Mesenchymal stem cell (in vitro differentiated cells and primary cell): ENCODE results near the gene LRP1B.

Experiments used
- DNase-seq: peaks from one replicate; pipeline ENCODE4 v3.0.0-alpha.2; 2013
- H2AFZ ChIP-seq: one replicate; pipeline ENCODE4 v1.6.1; 2013; ENCODE audit warnings: low read depth, mild to moderate bottlenecking, control low read depth, inconsistent platforms, low read length, moderate library complexity
- H2AK5ac ChIP-seq: 2 replicates; pipeline ENCODE4 v1.6.1; 2013; ENCODE audit warnings: low read length, moderate library complexity, mild to moderate bottlenecking, inconsistent platforms; ENCODE audit not compliant: severe bottlenecking
- H2BK120ac ChIP-seq: one replicate; pipeline ENCODE4 v1.6.1; 2013; ENCODE audit warnings: low read depth, mild to moderate bottlenecking, inconsistent platforms, low read length, moderate library complexity
- H2BK12ac ChIP-seq, 2 experiments: one replicate each; pipeline ENCODE4 v1.6.1; 2013; ENCODE audit warnings: inconsistent platforms in 2 of 2, low read length in 2 of 2, mild to moderate bottlenecking in 2 of 2, moderate library complexity in 2 of 2, control low read depth in 1 of 2
- H2BK15ac ChIP-seq: one replicate; pipeline ENCODE4 v1.6.1; 2013; ENCODE audit warnings: mild to moderate bottlenecking, low read depth, inconsistent platforms; ENCODE audit not compliant: poor library complexity, severe bottlenecking
- H2BK5ac ChIP-seq: 2 replicates; pipeline ENCODE4 v1.6.1; 2013; ENCODE audit warnings: low read depth, mild to moderate bottlenecking, low read length, control low read depth, inconsistent platforms; ENCODE audit not compliant: poor library complexity, severe bottlenecking
- H3K14ac ChIP-seq, 2 experiments: one replicate each; pipeline ENCODE4 v1.6.1; 2013; ENCODE audit warnings: inconsistent platforms in 2 of 2, low read length in 2 of 2, control low read depth in 1 of 2, mild to moderate bottlenecking in 1 of 2, moderate library complexity in 1 of 2
- H3K18ac ChIP-seq, 2 experiments: one replicate each; pipeline ENCODE4 v1.6.1; 2013; ENCODE audit warnings: inconsistent platforms in 2 of 2, low read length in 2 of 2, control low read depth in 1 of 2, low read depth in 1 of 2, mild to moderate bottlenecking in 1 of 2
- H3K23ac ChIP-seq, 2 experiments: one replicate each; pipeline ENCODE4 v1.6.1; 2013; ENCODE audit warnings: inconsistent platforms in 2 of 2, low read length in 2 of 2, mild to moderate bottlenecking in 2 of 2, moderate library complexity in 2 of 2, control low read depth in 1 of 2
- H3K27ac ChIP-seq: 2 replicates; pipeline ENCODE4 v1.5.1; 2013; ENCODE audit warnings: mild to moderate bottlenecking, moderate library complexity, low read length, control low read depth, inconsistent platforms; ENCODE audit not compliant: poor library complexity, severe bottlenecking
- H3K27me3 ChIP-seq, 2 experiments: 2 replicates each; pipeline versions ENCODE4 v1.6.1 to v1.7.0; 2013; ENCODE audit warnings: low read length in 2 of 2, mild to moderate bottlenecking in 2 of 2, moderate library complexity in 2 of 2, control low read depth in 1 of 2, inconsistent platforms in 1 of 2; ENCODE audit not compliant: control insufficient read depth in 1 of 2, insufficient read depth in 1 of 2
- H3K36me3 ChIP-seq, 2 experiments: 2 replicates each; pipeline versions ENCODE4 v1.6.1 to v1.7.0; 2013; ENCODE audit warnings: low read length in 2 of 2, control low read depth in 1 of 2, inconsistent platforms in 1 of 2, low read depth in 1 of 2, mild to moderate bottlenecking in 1 of 2; ENCODE audit not compliant: insufficient read depth in 2 of 2, control insufficient read depth in 1 of 2
- H3K4ac ChIP-seq, 2 experiments: one replicate each; pipeline ENCODE4 v1.6.1; 2013; ENCODE audit warnings: inconsistent platforms in 2 of 2, low read length in 2 of 2, mild to moderate bottlenecking in 2 of 2, moderate library complexity in 2 of 2, control low read depth in 1 of 2, low read depth in 1 of 2
- H3K4me1 ChIP-seq: 2 replicates; pipeline ENCODE4 v1.6.1; 2013; ENCODE audit warnings: low read depth, low read length, control low read depth; ENCODE audit not compliant: control insufficient read depth, insufficient read depth
- H3K4me2 ChIP-seq: 2 replicates; pipeline ENCODE4 v1.6.1; 2013; ENCODE audit warnings: low read length, mild to moderate bottlenecking, inconsistent platforms; ENCODE audit not compliant: poor library complexity, severe bottlenecking
- H3K4me3 ChIP-seq, 2 experiments: 2 replicates each; pipeline versions ENCODE4 v1.5.1 to v1.7.0; 2013; ENCODE audit warnings: low read length in 2 of 2, mild to moderate bottlenecking in 2 of 2, control low read depth in 1 of 2, low read depth in 1 of 2; ENCODE audit not compliant: insufficient read depth in 1 of 2
- H3K79me1 ChIP-seq: replicated peaks from 2 replicates; pipeline ENCODE4 v1.6.1; 2013; ENCODE audit warnings: mild to moderate bottlenecking, control low read depth, low read length, inconsistent platforms; ENCODE audit not compliant: poor library complexity, severe bottlenecking
- H3K9ac ChIP-seq: 2 replicates; pipeline ENCODE4 v1.7.0; 2013; ENCODE audit warnings: mild to moderate bottlenecking, low read length, moderate library complexity
- H3K9me3 ChIP-seq: 2 replicates; pipeline ENCODE4 v1.7.0; 2013; ENCODE audit warnings: mild to moderate bottlenecking, low read length; ENCODE audit not compliant: control insufficient read depth
- H4K8ac ChIP-seq: one replicate; pipeline ENCODE4 v1.6.1; 2013; ENCODE audit warnings: inconsistent platforms, mild to moderate bottlenecking, low read length, moderate library complexity
- H4K91ac ChIP-seq: one replicate; pipeline ENCODE4 v1.6.1; 2013; ENCODE audit warnings: mild to moderate bottlenecking, low read length, inconsistent platforms
- WGBS: methylation state at CpG from one replicate; pipeline ENCODE4 v1.1.7; 2013; ENCODE audit warnings: mixed read lengths; 5-methylcytosine and 5-hydroxymethylcytosine counted together

The LRP1B gene

DNA sequence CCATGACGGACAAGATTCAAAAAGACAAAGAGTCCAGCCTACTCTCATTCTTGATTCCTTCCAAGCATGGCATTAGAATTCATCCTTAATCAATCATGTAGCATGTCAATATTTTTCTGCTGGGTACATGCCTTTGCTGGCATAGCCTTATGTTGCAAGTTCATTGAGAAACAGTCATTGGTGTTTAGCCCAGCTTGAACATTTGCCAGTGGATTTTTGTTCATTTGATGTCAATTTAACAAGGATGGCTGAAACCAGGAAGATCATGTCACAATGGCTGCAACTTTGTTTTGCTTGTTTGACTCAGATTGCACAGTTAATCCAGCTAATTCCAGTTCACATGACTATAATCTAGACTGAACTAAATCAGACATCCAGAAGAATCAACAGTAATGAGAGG, 1132.2 kb downstream of the LRP1B start:
- H2AK5ac ChIP-seq, result no peak overlapping the region
- no peaks in the 10 kb centered on the region for H3K9me3 ChIP-seq
- WGBS, result 100% methylated on average over 1 of the region's 1 CpG
- no peaks in the 10 kb centered on the region for H3K27me3 ChIP-seq
- H3K4me3 ChIP-seq, result no peak overlapping the region
- H4K8ac ChIP-seq, result no peak overlapping the region
- no peak for DNase-seq
- H2BK15ac ChIP-seq, result no peak overlapping the region
- H3K18ac ChIP-seq, result no peak overlapping the region
- H3K4me2 ChIP-seq, result no peak overlapping the region
- H2BK5ac ChIP-seq, result no peak overlapping the region
- H3K27ac ChIP-seq, result no peak overlapping the region
- H3K9ac ChIP-seq, result no peak overlapping the region
- H2AFZ ChIP-seq, result no peak overlapping the region
- H3K79me1 ChIP-seq, result no peaks in the 10 kb centered on the region
- H3K4me1 ChIP-seq, result no peaks in the 10 kb centered on the region
- no peak overlapping the region for H3K14ac ChIP-seq
- no peak overlapping the region for H3K23ac ChIP-seq
- H2BK120ac ChIP-seq, result no peak overlapping the region
- no peak overlapping the region for H4K91ac ChIP-seq
- no peak overlapping the region for H3K4ac ChIP-seq
- no peaks in the 10 kb centered on the region for H3K36me3 ChIP-seq
- no peak overlapping the region for H2BK12ac ChIP-seq

DNA sequence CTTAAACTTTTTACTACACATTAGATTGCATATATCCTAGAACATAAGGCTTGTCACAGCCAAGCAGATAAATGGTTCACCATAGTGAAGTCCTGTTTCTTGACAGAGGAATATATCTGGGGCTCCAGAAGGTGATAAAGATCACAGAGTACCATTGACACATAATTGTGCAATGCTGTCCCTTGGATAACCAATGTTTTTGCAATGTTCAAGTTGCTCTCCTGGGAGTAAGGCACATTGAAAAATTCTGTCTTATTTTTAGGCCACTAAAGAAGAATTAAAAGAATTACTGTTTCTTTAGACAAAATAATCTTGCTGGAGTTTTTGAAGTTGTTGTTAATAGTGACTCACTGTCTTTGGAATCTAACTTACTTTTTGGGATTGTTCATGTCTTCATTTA, 1132.8 kb downstream of the LRP1B start:
- no peak overlapping the region for H4K91ac ChIP-seq
- H3K9me3 ChIP-seq, result no peaks in the 10 kb centered on the region
- no peak overlapping the region for H3K18ac ChIP-seq
- no peak overlapping the region for H2AK5ac ChIP-seq
- H2BK120ac ChIP-seq, result no peak overlapping the region
- H2BK12ac ChIP-seq, result no peak overlapping the region
- H3K27me3 ChIP-seq, result no peaks in the 10 kb centered on the region
- H3K36me3 ChIP-seq, result no peaks in the 10 kb centered on the region
- H3K9ac ChIP-seq, result no peak overlapping the region
- no peak overlapping the region for H3K14ac ChIP-seq
- no peak overlapping the region for H2BK5ac ChIP-seq
- H3K27ac ChIP-seq, result peak overlapping the region; percentile 20
- no peak overlapping the region for H2BK15ac ChIP-seq
- no peak overlapping the region for H2AFZ ChIP-seq
- H3K4me2 ChIP-seq, result no peak overlapping the region
- H3K4me3 ChIP-seq, result no peak overlapping the region
- H3K23ac ChIP-seq, result no peak overlapping the region
- H4K8ac ChIP-seq, result no peak overlapping the region
- no peaks in the 10 kb centered on the region for H3K79me1 ChIP-seq
- no peaks in the 10 kb centered on the region for H3K4me1 ChIP-seq
- peak; percentile 30 for DNase-seq
- no peak overlapping the region for H3K4ac ChIP-seq

DNA sequence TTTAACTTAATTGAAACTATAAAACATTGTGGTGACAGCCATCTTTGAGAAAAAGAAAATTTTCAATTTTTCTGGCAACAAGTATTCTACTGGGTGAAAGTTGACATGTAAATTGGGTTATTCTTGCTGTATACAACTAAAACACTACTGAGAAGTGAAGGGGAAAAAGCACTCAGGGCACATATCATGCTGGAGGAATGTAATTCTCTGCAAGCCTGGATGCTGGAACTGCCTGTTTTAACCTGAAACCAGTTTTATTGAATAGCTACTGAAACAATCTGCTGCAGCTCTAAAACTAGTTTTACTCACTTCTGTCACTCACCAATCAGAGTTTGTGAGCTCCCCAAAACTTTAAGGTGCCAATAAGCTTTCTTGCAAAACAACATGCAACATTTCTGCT, 1136.0 kb downstream of the LRP1B start:
- no peak overlapping the region for H3K4me3 ChIP-seq
- no peak overlapping the region for H3K4ac ChIP-seq
- no peak overlapping the region for H4K91ac ChIP-seq
- H2BK5ac ChIP-seq, result no peak overlapping the region
- H2AK5ac ChIP-seq, result no peak overlapping the region
- H3K4me2 ChIP-seq, result no peak overlapping the region
- no peaks in the 10 kb centered on the region for H3K27me3 ChIP-seq
- no peak overlapping the region for H2BK120ac ChIP-seq
- no peak overlapping the region for H4K8ac ChIP-seq
- no peaks in the 10 kb centered on the region for H3K79me1 ChIP-seq
- DNase-seq, result no peak
- H3K18ac ChIP-seq, result no peak overlapping the region
- peaks cover 2% of the 10 kb centered on the region for H3K4me1 ChIP-seq
- no peaks in the 10 kb centered on the region for H3K36me3 ChIP-seq
- H3K23ac ChIP-seq, result no peak overlapping the region
- no peak overlapping the region for H2BK12ac ChIP-seq
- no peak overlapping the region for H3K14ac ChIP-seq
- H2BK15ac ChIP-seq, result no peak overlapping the region
- H3K9me3 ChIP-seq, result no peaks in the 10 kb centered on the region
- no peak overlapping the region for H2AFZ ChIP-seq
- H3K27ac ChIP-seq, result no peak overlapping the region
- H3K9ac ChIP-seq, result no peak overlapping the region

DNA sequence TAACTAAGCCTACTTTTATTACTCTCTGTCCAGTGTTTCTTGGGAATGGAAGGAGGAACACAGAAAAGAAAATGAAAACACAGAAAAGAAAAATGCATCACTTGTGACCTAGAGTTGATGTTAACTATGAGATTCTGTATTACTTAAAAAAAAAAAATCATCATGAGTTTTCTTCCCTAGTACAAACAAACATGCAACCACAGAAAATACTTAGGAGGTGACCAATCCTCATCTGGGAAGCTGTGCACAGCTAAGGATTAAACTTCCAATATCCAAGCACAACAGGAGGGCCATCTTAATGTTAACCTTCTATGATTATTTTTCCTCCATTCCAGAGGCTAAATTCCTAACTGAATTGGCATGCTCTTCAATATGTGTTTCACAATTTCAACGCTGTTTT, 1140.4 kb downstream of the LRP1B start:
- no peak overlapping the region for H2BK12ac ChIP-seq
- no peak overlapping the region for H4K8ac ChIP-seq
- no peaks in the 10 kb centered on the region for H3K27me3 ChIP-seq
- no peak overlapping the region for H2AFZ ChIP-seq
- peak; percentile 83 for DNase-seq
- H3K9ac ChIP-seq, result no peak overlapping the region
- H3K14ac ChIP-seq, result no peak overlapping the region
- H3K4me1 ChIP-seq, result peaks cover 2% of the 10 kb centered on the region
- no peak overlapping the region for H3K18ac ChIP-seq
- no peaks in the 10 kb centered on the region for H3K36me3 ChIP-seq
- H3K4me3 ChIP-seq, result no peak overlapping the region
- H2BK120ac ChIP-seq, result no peak overlapping the region
- H3K27ac ChIP-seq, result no peak overlapping the region
- H3K4ac ChIP-seq, result no peak overlapping the region
- no peak overlapping the region for H3K4me2 ChIP-seq
- no peaks in the 10 kb centered on the region for H3K9me3 ChIP-seq
- H3K79me1 ChIP-seq, result no peaks in the 10 kb centered on the region
- H4K91ac ChIP-seq, result no peak overlapping the region
- WGBS, result no CpG with 5 or more reads among the region's 1 CpG
- H3K23ac ChIP-seq, result no peak overlapping the region
- H2BK5ac ChIP-seq, result no peak overlapping the region
- no peak overlapping the region for H2BK15ac ChIP-seq
- H2AK5ac ChIP-seq, result no peak overlapping the region
